ES-I3 (cell line): ENCODE data around the gene NAB1.
A peak's percentile ranks its signal among the peaks of the same experiment; 100 is the strongest.

ENCODE experiments used
- H3K36me3 ChIP-seq: 2 replicates; pipeline ENCODE4 v1.6.1; 2013; ENCODE audit warnings: mild to moderate bottlenecking, low read length, control low read depth, moderate library complexity; ENCODE audit not compliant: insufficient read depth
- H3K4me1 ChIP-seq: 2 replicates; pipeline ENCODE4 v1.6.1; 2013; ENCODE audit warnings: mild to moderate bottlenecking, control low read depth, low read length; ENCODE audit not compliant: insufficient read depth
- H3K9ac ChIP-seq: 2 replicates; pipeline ENCODE4 v1.6.1; 2013; ENCODE audit warnings: low read depth, mild to moderate bottlenecking, low read length, moderate library complexity
- H3K9me3 ChIP-seq: 2 replicates; pipeline ENCODE4 v1.6.1; 2013; ENCODE audit warnings: mild to moderate bottlenecking, low read length, moderate library complexity; ENCODE audit not compliant: control insufficient read depth, insufficient read depth

NAB1 gene

GRCh38 chr2:190626641-190627210 is 22.2 kb upstream of the NAB1 start:
- Histone ChIP-seq H3K36me3 (no peaks in the 10 kb centered on the region), H3K9me3 (no peaks in the 10 kb centered on the region), H3K9ac (no peak overlapping the region), H3K4me1 (no peaks in the 10 kb centered on the region)

DNA sequence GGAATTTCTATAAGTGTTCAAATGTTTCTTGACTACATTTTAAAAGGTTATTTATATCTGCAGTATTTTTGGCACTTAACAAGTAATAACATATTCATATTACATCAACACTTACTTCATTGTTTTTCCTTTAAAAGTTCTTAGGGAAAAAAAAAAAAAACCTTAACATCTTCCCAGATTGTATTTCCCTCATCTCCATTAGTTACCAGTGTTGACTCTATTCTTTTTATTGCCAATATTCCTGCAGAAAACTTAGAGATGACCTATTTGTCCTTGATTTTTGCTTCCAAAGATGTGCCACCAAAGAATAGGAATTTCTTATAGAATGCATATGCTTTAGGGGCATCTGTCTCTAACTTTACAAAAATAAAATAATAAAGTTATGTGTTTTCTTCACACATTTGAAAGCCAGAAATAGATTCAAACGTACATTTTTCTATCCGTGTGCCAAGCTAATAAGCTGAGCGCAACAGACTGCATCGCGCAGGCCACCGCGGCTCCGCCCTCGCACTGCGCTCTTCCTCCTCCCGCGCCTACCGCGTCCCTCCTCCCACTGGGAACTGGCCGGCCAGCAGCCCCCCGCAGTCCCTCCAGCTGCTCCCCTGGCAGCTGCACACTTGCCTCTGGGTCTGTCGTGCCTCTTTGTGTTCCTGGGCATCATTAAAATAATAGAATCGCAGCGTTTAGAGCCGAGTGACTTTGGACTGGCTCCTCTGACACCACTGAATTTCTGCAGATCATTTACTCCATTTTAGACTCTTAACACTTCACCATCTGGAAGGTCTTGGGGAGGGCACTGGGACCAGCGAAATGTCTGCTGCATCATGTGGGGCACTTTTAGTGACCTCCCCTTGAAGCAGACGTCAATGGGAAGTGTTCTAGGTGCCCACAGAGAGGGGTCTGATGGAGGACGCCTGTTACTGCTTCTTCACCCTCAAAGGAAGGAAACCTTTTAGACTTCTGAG is 21.2 kb upstream of the NAB1 start:
- peak overlapping the region; percentile 40; the same call in 1 of the 2 replicates for H3K9ac ChIP-seq

GRCh38 chr2:190628591-190629319 is 20.1 kb upstream of the NAB1 start:
- Histone ChIP-seq H3K4me1 (no peaks in the 10 kb centered on the region), H3K9ac (no peak overlapping the region), H3K36me3 (no peaks in the 10 kb centered on the region), H3K9me3 (no peaks in the 10 kb centered on the region)

More for the DNA sequence above, 21.2 kb upstream of the NAB1 start:
- Histone ChIP-seq H3K4me1 (no peaks in the 10 kb centered on the region), H3K9me3 (no peaks in the 10 kb centered on the region), H3K36me3 (no peaks in the 10 kb centered on the region)

- Histone ChIP-seq H3K9me3 (no peaks in the 10 kb centered on the region), H3K9ac (no peak overlapping the region), H3K4me1 (peaks cover 8% of the 10 kb centered on the region), H3K36me3 (no peaks in the 10 kb centered on the region)
Measured at GRCh38 chr2:190634381-190634780, 14.5 kb upstream of the NAB1 start.

GRCh38 chr2:190635781-190636180 is 13.1 kb upstream of the NAB1 start:
- H3K4me1 ChIP-seq: peaks cover 8% of the 10 kb centered on the region
- no peaks in the 10 kb centered on the region for H3K9me3 ChIP-seq
- no peaks in the 10 kb centered on the region for H3K36me3 ChIP-seq
- no peak overlapping the region for H3K9ac ChIP-seq

- H3K9me3 ChIP-seq: no peaks in the 10 kb centered on the region
- H3K4me1 ChIP-seq: peaks cover 8% of the 10 kb centered on the region
- no peak overlapping the region for H3K9ac ChIP-seq
- no peaks in the 10 kb centered on the region for H3K36me3 ChIP-seq
Measured at GRCh38 chr2:190636361-190636760, 12.5 kb upstream of the NAB1 start.

- H3K4me1 ChIP-seq: peaks cover 8% of the 10 kb centered on the region
- H3K9ac ChIP-seq: no peak overlapping the region
- H3K36me3 ChIP-seq: no peaks in the 10 kb centered on the region
- no peaks in the 10 kb centered on the region for H3K9me3 ChIP-seq
Measured at GRCh38 chr2:190637281-190637734, 11.6 kb upstream of the NAB1 start.

- Histone ChIP-seq H3K4me1 (peaks cover 8% of the 10 kb centered on the region), H3K9ac (no peak overlapping the region), H3K9me3 (no peaks in the 10 kb centered on the region), H3K36me3 (no peaks in the 10 kb centered on the region)
Measured at GRCh38 chr2:190637903-190638618, 10.8 kb upstream of the NAB1 start.

GRCh38 chr2:190640117-190640516 is 8.8 kb upstream of the NAB1 start:
- Histone ChIP-seq H3K9me3 (no peaks in the 10 kb centered on the region), H3K36me3 (no peaks in the 10 kb centered on the region), H3K9ac (no peak overlapping the region), H3K4me1 (peaks cover 8% of the 10 kb centered on the region)

DNA sequence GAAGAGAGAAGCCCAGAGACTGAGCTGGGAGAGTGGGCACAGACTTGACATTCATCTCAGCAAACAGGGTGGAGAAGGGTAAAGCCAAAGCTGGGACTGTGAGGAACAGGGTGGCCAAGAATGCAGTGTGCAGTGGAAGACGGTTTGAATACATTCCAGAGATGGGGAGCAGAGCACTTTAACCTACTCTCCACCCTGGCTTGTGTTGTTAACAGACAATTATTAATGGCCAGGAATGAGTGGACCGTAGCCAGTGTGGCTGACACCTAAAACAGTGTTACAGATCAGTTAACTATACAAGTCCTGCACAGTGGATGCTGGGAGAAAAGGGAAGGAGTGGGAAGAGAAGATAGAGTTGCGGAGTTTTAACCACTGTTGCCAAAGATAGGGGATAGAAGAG is 7.4 kb upstream of the NAB1 start:
- no peak overlapping the region for H3K9ac ChIP-seq
- no peaks in the 10 kb centered on the region for H3K9me3 ChIP-seq
- peaks cover 5% of the 10 kb centered on the region for H3K4me1 ChIP-seq

GRCh38 chr2:190646780-190647522 is 1.9 kb upstream of the NAB1 start:
- no peak overlapping the region for H3K9ac ChIP-seq
- H3K9me3 ChIP-seq: no peaks in the 10 kb centered on the region
- no peaks in the 10 kb centered on the region; the same call in 1 of the 2 replicates for H3K4me1 ChIP-seq
- no peaks in the 10 kb centered on the region for H3K36me3 ChIP-seq

More for the DNA sequence above, 7.4 kb upstream of the NAB1 start:
- no peaks in the 10 kb centered on the region for H3K36me3 ChIP-seq

DNA sequence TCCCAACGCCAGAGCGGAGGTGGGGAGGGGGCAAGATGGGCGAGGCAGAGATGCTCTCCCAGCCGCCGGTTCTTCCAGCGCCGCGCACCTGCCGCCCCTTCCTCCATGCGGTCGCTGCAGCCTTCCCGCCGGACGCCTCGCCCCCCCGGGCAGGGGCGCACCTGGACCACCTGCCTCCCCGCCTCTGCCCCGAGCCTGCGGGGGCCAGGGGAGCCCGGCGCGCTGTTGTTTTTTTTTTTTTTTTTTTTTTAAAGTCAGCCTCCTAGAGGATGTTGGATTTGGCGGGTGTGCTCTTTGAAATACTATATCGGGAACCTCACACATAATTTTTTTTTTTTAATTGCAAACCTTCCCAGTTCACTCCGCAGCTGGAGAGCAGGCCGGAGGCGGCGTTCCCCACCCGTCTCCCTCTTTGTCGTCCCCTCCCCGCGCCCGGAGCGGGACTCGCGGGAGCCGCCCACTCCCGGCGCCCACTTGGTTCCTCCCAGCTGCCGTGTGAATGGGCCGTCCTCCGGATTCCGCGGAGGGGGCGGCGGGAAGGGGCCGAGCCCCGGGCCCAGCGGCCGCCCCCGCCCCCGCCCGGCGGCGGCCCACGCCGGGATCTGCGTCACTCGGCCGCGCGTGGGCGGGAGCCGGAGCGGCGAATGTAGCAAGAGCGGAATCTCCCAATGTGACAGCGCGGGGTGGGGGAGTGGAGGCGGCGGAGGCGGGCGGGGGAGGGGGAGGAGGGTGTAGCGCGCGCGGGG is 421 bp upstream of the NAB1 start:
- H3K4me1 ChIP-seq: no peaks in the 10 kb centered on the region; the same call in 1 of the 2 replicates
- peak overlapping the region; percentile 90 for H3K9ac ChIP-seq
- no peaks in the 10 kb centered on the region for H3K9me3 ChIP-seq
- no peaks in the 10 kb centered on the region for H3K36me3 ChIP-seq
